Left lung (tissue), 10 donors: ENCODE data around the gene PARVB. TPM values are rescaled to one million over a fixed set of nuclear protein-coding genes. Genes with fewer than 3 reads are reported as not detected.

ENCODE experiments used
- ATAC-seq: fragments of 200-7000 bp; cut with Tn5 transposase; one replicate; pipeline ENCODE4 v1.9.1; 2020; ENCODE audit warnings: moderate library complexity
- DNase-seq, 4 donors: peaks; one replicate each; pipeline ENCODE4 v3.0.0-alpha.2; 2013 to 2020
- H3K27ac ChIP-seq, 2 donors: fragments of 200-600 bp; sonication (generic) in 1 of 2; one replicate each; pipeline versions ENCODE4 v1.5.0 to v1.8.0; 2020 to 2021
- H3K27me3 ChIP-seq, 2 donors: fragments of 200-600 bp; sonication (generic) in 1 of 2; one replicate each; pipeline versions ENCODE4 v1.5.0 to v1.8.0; 2020 to 2021
- H3K36me3 ChIP-seq, 2 donors: fragments of 200-600 bp; sonication (generic) in 1 of 2; one replicate each; pipeline versions ENCODE4 v1.5.0 to v1.8.0; 2020 to 2021
- H3K4me1 ChIP-seq, 2 donors: fragments of 200-600 bp; one replicate each; pipeline ENCODE4 v1.8.0; 2021
- H3K4me3 ChIP-seq, 2 donors: fragments of 200-600 bp; sonication (generic) in 1 of 2; one replicate each; pipeline versions ENCODE4 v1.5.0 to v1.8.0; 2020 to 2021; ENCODE audit warnings: mild to moderate bottlenecking in 1 of 2
- H3K9me3 ChIP-seq, 2 donors: fragments of 200-600 bp; sonication (generic) in 1 of 2; one replicate each; pipeline versions ENCODE4 v1.5.0 to v1.8.0; 2020 to 2021
- CTCF ChIP-seq, 2 donors: fragments of 200-600 bp; sonication (generic) in 1 of 2; IDR thresholded peaks; one replicate each; pipeline versions ENCODE4 v1.5.0 to v1.8.0; 2021; ENCODE audit warnings: antibody characterized with exemption in 2 of 2
- intact Hi-C, 2 donors: fragments of 100-400 bp; cut with DNase I; formaldehyde crosslinking; loops; one replicate each; pipeline versions ENCODE4 v1.11.2 to v1.14.2; 2022
- polyA plus RNA-seq, 6 donors: library from polyadenylated mRNA; unstranded; fragments of 120-200 nt; gene quantifications; one replicate each; pipeline ENCODE4 v1.2.1, GENCODE V29; 2013; ENCODE audit not compliant: insufficient read length in 6 of 6
- total RNA-seq, 2 donors: library from RNA; stranded (reverse); fragmentation: NEBNext Ultra II Directional; extraction: Animal tissue kit (Norgen Biotek cat#: 25700); gene quantifications; one replicate each; pipeline ENCODE4 v1.2.1, GENCODE V29; 2021
- donor health status: DM: no; HTN: yes; CAD: no.
- donor health status: DM: no; HTN: no; CAD: no.

The PARVB gene
- total and polyA plus RNA-seq, 8 donors = 31.7 to 53.7 (median 34.0) TPM

DNA sequence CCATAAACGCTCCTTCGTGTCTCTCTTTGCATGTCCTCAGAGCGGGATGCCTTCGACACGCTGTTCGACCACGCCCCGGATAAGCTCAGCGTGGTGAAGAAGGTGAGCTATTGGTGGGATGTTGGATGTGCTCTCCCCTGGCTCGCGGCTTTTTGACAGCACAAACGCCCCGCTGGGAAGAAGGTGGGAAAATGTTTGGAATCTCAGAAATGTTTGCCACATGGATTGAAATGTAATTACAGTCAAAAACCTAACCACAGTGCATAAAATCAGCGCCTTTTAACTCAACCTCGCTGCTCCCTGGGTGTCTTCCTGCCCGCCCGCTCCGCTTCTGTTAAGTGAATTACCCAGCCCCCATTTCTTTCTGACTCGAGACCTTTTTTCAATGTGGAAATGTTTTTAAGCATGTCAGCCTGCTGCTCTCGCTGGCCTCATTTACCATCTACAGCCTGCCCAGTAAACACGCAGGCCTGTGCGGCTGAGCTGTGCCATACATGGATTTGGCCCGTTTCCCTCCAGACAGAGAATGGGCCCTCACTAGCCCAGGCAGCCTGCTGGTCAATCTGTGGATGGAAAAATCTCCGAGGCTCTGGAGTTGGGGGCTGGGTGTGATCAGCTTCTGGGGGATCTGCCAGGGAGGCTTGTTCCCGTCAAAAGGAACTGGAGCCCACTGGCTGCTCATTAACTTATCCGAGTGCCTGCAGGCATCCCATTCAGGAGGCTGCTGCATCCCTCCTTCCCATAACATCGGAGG is 123.9 kb downstream of the PARVB start:
- no peaks in the 10 kb centered on the region for H3K4me1 ChIP-seq
- intact Hi-C loops = no loop called here
- peak overlapping the region in 1 of 2 donors; percentile 56 for H3K27ac ChIP-seq
- no peak for TF ChIP-seq CTCF (IDR thresholded peaks at IDR 0.05)
- no peaks in the 10 kb centered on the region for H3K27me3 ChIP-seq
- H3K4me3 ChIP-seq = no peak overlapping the region
- ATAC-seq (peak; percentile 45), DNase-seq (peak in 3 of 4 donors; percentile 53 to 86 (median 79))
- peaks cover 0 to 51% of the 10 kb centered on the region in 2 donors for H3K36me3 ChIP-seq
- no peaks in the 10 kb centered on the region for H3K9me3 ChIP-seq

- Histone ChIP-seq H3K9me3 (no peaks in the 10 kb centered on the region), H3K4me3 (no peak overlapping the region), H3K27me3 (no peaks in the 10 kb centered on the region), H3K36me3 (peaks cover 0 to 55% of the 10 kb centered on the region in 2 donors), H3K27ac (no peak overlapping the region), H3K4me1 (no peaks in the 10 kb centered on the region)
- intact Hi-C loops = no loop called here
- peak in 1 of 4 donors; percentile 53 for DNase-seq
- ATAC-seq = no peak
- no peak for TF ChIP-seq CTCF (IDR thresholded peaks at IDR 0.05)
These were observed 127.6 kb downstream of the PARVB start for GRCh38 chr22:44151676-44152075.

DNA sequence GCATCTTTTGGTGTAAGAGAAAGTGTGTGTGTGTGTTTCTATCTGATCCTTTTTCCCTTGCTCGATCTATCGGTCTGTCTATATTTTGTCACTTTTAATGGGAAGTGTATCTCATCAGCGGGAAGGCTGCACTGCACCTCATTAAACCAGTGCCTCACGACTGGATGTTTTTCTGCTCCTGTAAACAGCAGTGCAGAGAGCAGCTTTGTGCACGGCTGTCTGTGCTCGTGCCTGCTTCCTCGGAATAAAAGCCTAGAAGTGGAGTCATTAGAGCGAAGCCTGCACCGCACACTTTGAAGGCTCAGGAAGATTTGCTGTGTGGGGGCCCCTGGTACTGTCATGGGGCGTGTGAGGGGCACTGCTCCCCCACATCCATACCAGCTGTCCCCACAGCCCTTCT is 129.6 kb downstream of the PARVB start:
- DNase-seq (no peak), ATAC-seq (no peak)

DNA sequence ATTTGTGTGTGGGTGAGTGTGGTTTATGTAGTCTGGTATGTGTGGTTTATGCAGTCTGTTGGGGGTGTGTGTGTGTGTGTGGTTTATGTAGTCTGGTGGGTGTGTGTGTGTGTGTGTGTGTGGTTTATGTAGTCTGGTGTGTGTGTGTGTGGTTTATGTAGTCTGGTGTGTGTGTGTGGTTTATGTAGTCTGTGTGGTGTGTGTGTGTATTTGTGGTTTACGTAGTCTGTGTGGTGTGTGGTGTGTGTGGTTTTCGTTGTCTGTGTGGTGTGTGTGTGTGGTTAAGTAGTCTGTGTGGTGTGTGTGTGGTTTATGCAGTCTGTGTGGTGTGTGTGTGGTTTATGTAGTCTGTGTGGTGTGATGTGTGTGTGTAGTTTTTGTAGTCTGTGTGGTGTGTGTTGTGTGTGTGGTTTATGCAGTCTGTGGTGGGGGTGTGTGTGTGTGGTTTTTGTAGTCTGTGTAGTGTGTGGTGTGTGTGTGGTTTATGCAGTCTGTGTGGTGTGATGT is 130.4 kb downstream of the PARVB start:
- intact Hi-C loops = no loop called here
- no peak for DNase-seq
- H3K27me3 ChIP-seq = no peaks in the 10 kb centered on the region
- H3K27ac ChIP-seq = no peak overlapping the region
- TF ChIP-seq CTCF (IDR thresholded peaks at IDR 0.05) = no peak
- H3K4me1 ChIP-seq = no peaks in the 10 kb centered on the region
- ATAC-seq = no peak
- H3K9me3 ChIP-seq = no peaks in the 10 kb centered on the region
- H3K4me3 ChIP-seq = no peak overlapping the region
- H3K36me3 ChIP-seq = peaks cover 0 to 67% of the 10 kb centered on the region in 2 donors

More for the DNA sequence above, 129.6 kb downstream of the PARVB start:
- H3K27me3 ChIP-seq = no peaks in the 10 kb centered on the region
- H3K4me3 ChIP-seq = no peak overlapping the region
- no peaks in the 10 kb centered on the region for H3K9me3 ChIP-seq
- intact Hi-C loops = no loop called here
- TF ChIP-seq CTCF (IDR thresholded peaks at IDR 0.05) = no peak
- H3K36me3 ChIP-seq = peaks cover 0 to 65% of the 10 kb centered on the region in 2 donors
- no peaks in the 10 kb centered on the region for H3K4me1 ChIP-seq
- no peak overlapping the region for H3K27ac ChIP-seq

- Histone ChIP-seq H3K4me1 (peaks cover 0 to 4% of the 10 kb centered on the region in 2 donors), H3K9me3 (no peaks in the 10 kb centered on the region), H3K27ac (no peak overlapping the region), H3K4me3 (no peak overlapping the region), H3K27me3 (no peaks in the 10 kb centered on the region), H3K36me3 (peaks cover 0 to 71% of the 10 kb centered on the region in 2 donors)
- DNase-seq = no peak
- intact Hi-C loops = no loop called here
- ATAC-seq = no peak
- TF ChIP-seq CTCF (IDR thresholded peaks at IDR 0.05) = no peak
These were observed 131.0 kb downstream of the PARVB start for GRCh38 chr22:44155115-44155514.
